Right atrium auricular region (tissue), 2 donors: ENCODE data around the gene TRNAU1AP. TPM values are rescaled to one million over a fixed set of nuclear protein-coding genes. Genes with fewer than 3 reads are reported as not detected.
A peak's percentile ranks its signal among the peaks of the same experiment; 100 is the strongest.
"Not testable (repeated sequence)": the region's sequence is repeated elsewhere in the genome, so short reads cannot be mapped to it uniquely, and the experiment has no call there.

Experiments
- DNase-seq: peaks from one replicate; pipeline ENCODE4 v3.0.0-alpha.2; 2019; ENCODE audit warnings: low spot score
- H3K27ac ChIP-seq, 2 donors: fragments of 200-600 bp; sonication (generic); 1 replicate in 1 of 2; 2 replicates in 1 of 2; pipeline ENCODE4 v1.5.1; 2016 to 2019
- H3K27me3 ChIP-seq, 2 donors: fragments of 200-600 bp; sonication (generic); one replicate each; pipeline versions ENCODE4 v1.5.1 to v1.6.0; 2017 to 2019
- H3K36me3 ChIP-seq: fragments of 200-600 bp; sonication (generic); one replicate; pipeline ENCODE4 v1.5.1; 2016
- H3K4me1 ChIP-seq, 2 donors: fragments of 200-600 bp; sonication (generic); one replicate each; pipeline versions ENCODE4 v1.5.1 to v1.6.0; 2017 to 2019
- H3K4me3 ChIP-seq, 2 donors: fragments of 200-600 bp; sonication (generic); 1 replicate in 1 of 2; 2 replicates in 1 of 2; pipeline ENCODE4 v1.5.1; 2017 to 2019; ENCODE audit warnings: mild to moderate bottlenecking in 1 of 2, moderate library complexity in 1 of 2
- H3K9me3 ChIP-seq, 2 donors: fragments of 200-600 bp; sonication (generic); one replicate each; pipeline ENCODE4 v1.5.1; 2019
- total RNA-seq, 2 donors: library from RNA; depleted of rRNA; stranded (reverse); fragments of >200 nt; gene quantifications; one replicate each; pipeline ENCODE4 v1.1.0, GENCODE V29; 2016
- TF ChIP-seq, protein P1 (sequence below), 2 donors: fragments of 200-600 bp; sonication (generic); IDR thresholded peaks; one replicate each; pipeline ENCODE4 v1.5.1; 2019; ENCODE audit warnings: antibody characterized with exemption in 2 of 2

Gene TRNAU1AP
- total RNA-seq, 2 donors from 2014 or later = 7.4 to 12.6 TPM

GRCh38 chr1:28582248-28582615, 29.3 kb downstream of the TRNAU1AP start:
- peak overlapping the region; percentile 87 to 96 for H3K27ac ChIP-seq
- H3K36me3 ChIP-seq = peaks cover 36% of the 10 kb centered on the region
- H3K27me3 ChIP-seq = no peaks in the 10 kb centered on the region
- no peaks in the 10 kb centered on the region for H3K9me3 ChIP-seq
- no peak for DNase-seq
- TF ChIP-seq, protein P1, sequence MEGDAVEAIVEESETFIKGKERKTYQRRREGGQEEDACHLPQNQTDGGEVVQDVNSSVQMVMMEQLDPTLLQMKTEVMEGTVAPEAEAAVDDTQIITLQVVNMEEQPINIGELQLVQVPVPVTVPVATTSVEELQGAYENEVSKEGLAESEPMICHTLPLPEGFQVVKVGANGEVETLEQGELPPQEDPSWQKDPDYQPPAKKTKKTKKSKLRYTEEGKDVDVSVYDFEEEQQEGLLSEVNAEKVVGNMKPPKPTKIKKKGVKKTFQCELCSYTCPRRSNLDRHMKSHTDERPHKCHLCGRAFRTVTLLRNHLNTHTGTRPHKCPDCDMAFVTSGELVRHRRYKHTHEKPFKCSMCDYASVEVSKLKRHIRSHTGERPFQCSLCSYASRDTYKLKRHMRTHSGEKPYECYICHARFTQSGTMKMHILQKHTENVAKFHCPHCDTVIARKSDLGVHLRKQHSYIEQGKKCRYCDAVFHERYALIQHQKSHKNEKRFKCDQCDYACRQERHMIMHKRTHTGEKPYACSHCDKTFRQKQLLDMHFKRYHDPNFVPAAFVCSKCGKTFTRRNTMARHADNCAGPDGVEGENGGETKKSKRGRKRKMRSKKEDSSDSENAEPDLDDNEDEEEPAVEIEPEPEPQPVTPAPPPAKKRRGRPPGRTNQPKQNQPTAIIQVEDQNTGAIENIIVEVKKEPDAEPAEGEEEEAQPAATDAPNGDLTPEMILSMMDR (IDR thresholded peaks at IDR 0.05) = no peak
- H3K4me3 ChIP-seq = peak overlapping the region; percentile 82 to 84
- peaks cover 0 to 29% of the 10 kb centered on the region in 2 donors for H3K4me1 ChIP-seq

- H3K27me3 ChIP-seq, DNase-seq, H3K4me3 ChIP-seq, H3K4me1 ChIP-seq, H3K9me3 ChIP-seq, H3K36me3 ChIP-seq, H3K27ac ChIP-seq: not testable (repeated sequence)
These were observed 33.9 kb downstream of the TRNAU1AP start for GRCh38 chr1:28586585-28587391.

DNA sequence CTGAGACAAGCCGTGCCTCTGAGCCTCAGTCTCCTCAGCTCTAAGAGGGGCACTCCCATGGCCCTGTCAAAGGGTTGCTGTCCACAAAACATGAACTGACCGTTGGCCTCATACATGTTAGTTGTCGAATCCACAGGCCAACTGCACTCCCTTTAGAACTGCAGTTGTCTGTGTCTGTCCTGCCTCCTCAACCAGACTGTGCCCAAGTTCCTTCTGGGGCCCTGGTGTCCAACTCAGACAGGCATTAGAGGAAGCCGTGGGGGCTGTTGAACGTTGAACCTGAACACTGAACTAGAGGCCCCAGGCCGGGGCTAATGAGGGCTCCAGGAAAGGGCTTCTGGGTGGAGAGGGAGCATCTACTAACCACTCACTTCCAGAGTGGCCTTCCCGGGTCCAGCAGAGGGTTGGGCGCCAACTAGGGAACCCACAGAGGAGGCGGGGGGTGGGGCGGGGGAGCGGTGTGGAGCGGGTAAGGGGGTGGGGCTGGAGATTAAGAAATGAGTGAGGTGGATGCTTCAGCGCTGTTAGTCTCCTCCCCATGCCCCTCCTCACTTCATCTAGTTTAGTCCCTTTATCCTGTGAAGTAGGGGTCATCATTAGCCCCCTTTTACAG, 38.9 kb downstream of the TRNAU1AP start, which contains the start of gene RAB42:
RAB42 (plus strand) TSS at position 558 of the 613 bp plus-strand sequence. CDS start 247 bp downstream, outside the sequence.
- H3K36me3 ChIP-seq = no peaks in the 10 kb centered on the region
- no peaks in the 10 kb centered on the region for H3K27me3 ChIP-seq
- peak within 1 kb of the TSS; percentile 49 to 63 for H3K4me3 ChIP-seq
- DNase-seq = no peak
- H3K27ac ChIP-seq = peak within 1 kb of the TSS in 1 of 2 donors; percentile 51
- TF ChIP-seq, protein P1 (IDR thresholded peaks at IDR 0.05) = no peak
- H3K9me3 ChIP-seq = no peaks in the 10 kb centered on the region
- H3K4me1 ChIP-seq = peaks cover 0 to 5% of the 10 kb centered on the region in 2 donors

GRCh38 chr1:28592321-28593071, 39.6 kb downstream of the TRNAU1AP start:
- DNase-seq = no peak
- Histone ChIP-seq H3K27ac (peak overlapping the region in 1 of 2 donors; percentile 51), H3K4me3 (peak overlapping the region; percentile 49 to 63), H3K27me3 (no peaks in the 10 kb centered on the region), H3K4me1 (peaks cover 0 to 5% of the 10 kb centered on the region in 2 donors), H3K36me3 (no peaks in the 10 kb centered on the region), H3K9me3 (no peaks in the 10 kb centered on the region)
- TF ChIP-seq, protein P1 (IDR thresholded peaks at IDR 0.05) = no peak

DNA sequence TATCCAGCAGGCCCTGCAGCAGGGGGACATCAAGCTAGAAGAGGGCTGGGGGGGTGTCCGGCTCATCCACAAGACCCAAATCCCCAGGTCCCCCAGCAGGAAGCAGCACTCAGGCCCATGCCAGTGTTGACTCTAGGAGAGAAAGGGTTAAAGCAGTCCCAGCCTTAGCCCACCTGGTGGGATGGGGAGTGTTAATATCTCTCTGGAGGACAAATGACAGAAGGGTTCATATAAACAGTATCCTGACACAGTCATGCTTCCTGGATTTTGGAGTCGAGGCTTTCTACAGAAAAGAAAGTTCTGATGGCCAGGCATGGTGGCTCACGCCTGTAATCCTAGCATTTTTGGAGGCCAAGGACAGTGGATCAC, 41.1 kb downstream of the TRNAU1AP start:
- not testable (repeated sequence) for H3K27ac ChIP-seq, H3K9me3 ChIP-seq

DNA sequence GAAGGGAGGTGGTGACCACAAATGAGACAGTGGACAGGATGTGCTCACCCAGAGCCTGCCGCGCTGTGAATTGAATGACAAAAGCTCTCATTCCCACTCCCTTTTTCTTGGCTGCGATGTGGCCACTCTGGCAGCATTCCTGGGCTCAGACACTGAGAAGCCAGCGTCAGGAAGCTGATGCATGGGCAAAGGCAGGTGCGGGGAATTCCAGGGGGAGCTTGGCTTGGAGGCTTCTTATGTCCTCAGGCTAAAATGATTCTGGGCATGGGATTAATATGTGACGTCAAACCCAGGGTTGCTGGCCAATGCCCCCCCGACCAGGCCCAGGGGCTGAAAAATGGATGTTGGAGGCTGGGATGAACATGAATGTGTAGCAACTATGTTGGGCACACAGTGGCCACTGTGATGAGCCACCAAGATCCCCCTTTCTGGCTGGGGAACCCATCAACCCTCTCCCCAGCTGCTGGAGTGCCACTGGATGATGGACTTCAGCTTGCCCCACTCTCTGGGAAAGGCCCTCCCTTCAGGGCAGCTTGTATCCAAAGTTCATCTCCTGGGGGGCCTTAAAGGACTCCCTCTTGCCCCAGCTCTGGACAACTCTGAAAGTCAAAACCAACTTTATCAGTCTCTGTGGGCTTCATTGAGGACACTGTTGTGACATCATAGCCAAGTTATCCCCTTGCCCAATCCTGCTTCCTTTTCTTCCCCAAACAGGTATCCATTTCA, 42.0 kb downstream of the TRNAU1AP start:
- not testable (repeated sequence) for H3K4me3 ChIP-seq, H3K36me3 ChIP-seq, DNase-seq, H3K4me1 ChIP-seq, H3K27me3 ChIP-seq, H3K27ac ChIP-seq, H3K9me3 ChIP-seq

More for the DNA sequence above, 41.1 kb downstream of the TRNAU1AP start:
- H3K4me1 ChIP-seq, H3K4me3 ChIP-seq, H3K36me3 ChIP-seq, H3K27me3 ChIP-seq, DNase-seq: not testable (repeated sequence)
